ENCODE results near the gene PARVA. TPM values are rescaled to one million over a fixed set of nuclear protein-coding genes. Genes with fewer than 3 reads are reported as not detected.

PARVA gene
- total RNA-seq, 1 experiment from 2014 or later, result 29.1 TPM

DNA sequence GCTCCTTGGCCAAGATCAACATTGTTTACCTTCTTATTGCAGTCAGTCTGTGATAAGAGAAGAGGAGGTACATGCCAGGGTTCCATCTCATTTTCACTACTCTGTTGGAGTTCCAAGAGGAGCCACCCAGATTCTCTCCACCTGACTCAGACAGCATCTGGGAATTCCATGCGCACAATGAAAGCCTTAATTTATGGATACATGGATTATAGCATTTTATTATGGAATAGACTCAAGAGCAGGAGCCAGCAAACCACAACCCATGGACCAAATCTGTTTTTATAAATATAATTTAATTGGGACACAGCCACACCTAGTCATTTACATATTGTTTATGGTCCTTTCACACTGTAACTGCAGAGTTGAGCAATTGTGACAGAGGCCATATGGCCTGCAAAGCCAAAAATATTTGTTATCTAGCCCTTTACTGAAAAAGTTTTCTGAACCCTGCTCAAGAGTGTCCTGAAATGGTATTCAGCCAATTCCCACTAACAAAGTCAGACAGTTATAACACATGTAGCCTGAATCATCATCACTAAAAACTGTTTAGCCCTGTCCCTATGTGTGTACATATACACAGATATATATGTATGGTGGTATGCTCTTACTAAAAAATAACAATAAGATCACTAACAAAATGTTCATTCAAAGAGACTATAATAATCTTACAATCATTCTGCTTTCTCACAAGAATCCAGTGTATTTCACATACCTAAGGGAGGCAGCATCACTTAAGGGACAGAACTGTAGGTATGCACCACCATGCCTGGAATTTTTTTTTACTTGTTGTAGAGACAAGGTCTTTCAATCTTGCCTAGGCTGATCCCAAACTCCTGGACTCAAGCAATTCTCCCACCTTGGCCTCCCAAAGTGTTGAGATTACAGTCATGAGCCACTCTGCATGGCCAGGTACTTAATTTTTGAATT, 192.4 kb downstream of the PARVA start:
- Histone ChIP-seq H3K36me3 (ENCODE audit: control insufficient read depth, insufficient read depth, low read length) (no peaks in the 10 kb centered on the region), H3K4me3 (ENCODE audit: low read depth in 2 of 2, low read length in 2 of 2) (no peak overlapping the region), H3K27ac (ENCODE audit: low read length) (no peak overlapping the region), H3K27me3 (ENCODE audit: control insufficient read depth, insufficient read depth, low read length) (peaks cover 4% of the 10 kb centered on the region; the same call in 1 of the 2 replicates), H3K4me1 (ENCODE audit: control insufficient read depth, insufficient read depth, low read length) (no peaks in the 10 kb centered on the region; the same call in 1 of the 2 replicates), H3K9me3 (ENCODE audit: control insufficient read depth, insufficient read depth, low read depth, low read length) (no peaks in the 10 kb centered on the region)
- ATAC-seq, result no peak
- in situ Hi-C loops (cut with HindIII; ENCODE audit: low pct_unique_long_range_greater_than_20kb, low sequenced_read_pairs) (no loop called here), intact Hi-C loops (cut with micrococcal nuclease; ENCODE audit: unreplicated experiment) (no loop called here)
- CTCF ChIA-PET, result no interaction called here
- POLR2A ChIA-PET, result interaction anchor here (0.7 kb wide), 1 partner anchor 583 kb away, joined by 3 read pairs; no protein-coding TSS in a partner anchor
- TF ChIP-seq, protein P1, sequence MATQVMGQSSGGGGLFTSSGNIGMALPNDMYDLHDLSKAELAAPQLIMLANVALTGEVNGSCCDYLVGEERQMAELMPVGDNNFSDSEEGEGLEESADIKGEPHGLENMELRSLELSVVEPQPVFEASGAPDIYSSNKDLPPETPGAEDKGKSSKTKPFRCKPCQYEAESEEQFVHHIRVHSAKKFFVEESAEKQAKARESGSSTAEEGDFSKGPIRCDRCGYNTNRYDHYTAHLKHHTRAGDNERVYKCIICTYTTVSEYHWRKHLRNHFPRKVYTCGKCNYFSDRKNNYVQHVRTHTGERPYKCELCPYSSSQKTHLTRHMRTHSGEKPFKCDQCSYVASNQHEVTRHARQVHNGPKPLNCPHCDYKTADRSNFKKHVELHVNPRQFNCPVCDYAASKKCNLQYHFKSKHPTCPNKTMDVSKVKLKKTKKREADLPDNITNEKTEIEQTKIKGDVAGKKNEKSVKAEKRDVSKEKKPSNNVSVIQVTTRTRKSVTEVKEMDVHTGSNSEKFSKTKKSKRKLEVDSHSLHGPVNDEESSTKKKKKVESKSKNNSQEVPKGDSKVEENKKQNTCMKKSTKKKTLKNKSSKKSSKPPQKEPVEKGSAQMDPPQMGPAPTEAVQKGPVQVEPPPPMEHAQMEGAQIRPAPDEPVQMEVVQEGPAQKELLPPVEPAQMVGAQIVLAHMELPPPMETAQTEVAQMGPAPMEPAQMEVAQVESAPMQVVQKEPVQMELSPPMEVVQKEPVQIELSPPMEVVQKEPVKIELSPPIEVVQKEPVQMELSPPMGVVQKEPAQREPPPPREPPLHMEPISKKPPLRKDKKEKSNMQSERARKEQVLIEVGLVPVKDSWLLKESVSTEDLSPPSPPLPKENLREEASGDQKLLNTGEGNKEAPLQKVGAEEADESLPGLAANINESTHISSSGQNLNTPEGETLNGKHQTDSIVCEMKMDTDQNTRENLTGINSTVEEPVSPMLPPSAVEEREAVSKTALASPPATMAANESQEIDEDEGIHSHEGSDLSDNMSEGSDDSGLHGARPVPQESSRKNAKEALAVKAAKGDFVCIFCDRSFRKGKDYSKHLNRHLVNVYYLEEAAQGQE (IDR thresholded peaks at IDR 0.05; ENCODE audit: insufficient read depth in 1 of 2, low read depth in 2 of 2, low read length in 1 of 2), result no peak
- no peak for TF ChIP-seq POLR2AphosphoS5 (IDR thresholded peaks at IDR 0.05; ENCODE audit: low read depth, low read length)
- TF ChIP-seq SIN3A (IDR thresholded peaks at IDR 0.05; ENCODE audit: borderline replicate concordance, insufficient read depth, low read depth, low read length), result no peak
- TF ChIP-seq, protein P2, sequence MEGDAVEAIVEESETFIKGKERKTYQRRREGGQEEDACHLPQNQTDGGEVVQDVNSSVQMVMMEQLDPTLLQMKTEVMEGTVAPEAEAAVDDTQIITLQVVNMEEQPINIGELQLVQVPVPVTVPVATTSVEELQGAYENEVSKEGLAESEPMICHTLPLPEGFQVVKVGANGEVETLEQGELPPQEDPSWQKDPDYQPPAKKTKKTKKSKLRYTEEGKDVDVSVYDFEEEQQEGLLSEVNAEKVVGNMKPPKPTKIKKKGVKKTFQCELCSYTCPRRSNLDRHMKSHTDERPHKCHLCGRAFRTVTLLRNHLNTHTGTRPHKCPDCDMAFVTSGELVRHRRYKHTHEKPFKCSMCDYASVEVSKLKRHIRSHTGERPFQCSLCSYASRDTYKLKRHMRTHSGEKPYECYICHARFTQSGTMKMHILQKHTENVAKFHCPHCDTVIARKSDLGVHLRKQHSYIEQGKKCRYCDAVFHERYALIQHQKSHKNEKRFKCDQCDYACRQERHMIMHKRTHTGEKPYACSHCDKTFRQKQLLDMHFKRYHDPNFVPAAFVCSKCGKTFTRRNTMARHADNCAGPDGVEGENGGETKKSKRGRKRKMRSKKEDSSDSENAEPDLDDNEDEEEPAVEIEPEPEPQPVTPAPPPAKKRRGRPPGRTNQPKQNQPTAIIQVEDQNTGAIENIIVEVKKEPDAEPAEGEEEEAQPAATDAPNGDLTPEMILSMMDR (IDR thresholded peaks at IDR 0.05), result no peak
- TF ChIP-seq TCF7L2 (IDR thresholded peaks at IDR 0.05; ENCODE audit: low read depth, low read length), result no peak
- no peak for DNase-seq (ENCODE audit: low read depth, low spot score)
- BruUV-seq (replicated peaks), result no TSS peak

DNA sequence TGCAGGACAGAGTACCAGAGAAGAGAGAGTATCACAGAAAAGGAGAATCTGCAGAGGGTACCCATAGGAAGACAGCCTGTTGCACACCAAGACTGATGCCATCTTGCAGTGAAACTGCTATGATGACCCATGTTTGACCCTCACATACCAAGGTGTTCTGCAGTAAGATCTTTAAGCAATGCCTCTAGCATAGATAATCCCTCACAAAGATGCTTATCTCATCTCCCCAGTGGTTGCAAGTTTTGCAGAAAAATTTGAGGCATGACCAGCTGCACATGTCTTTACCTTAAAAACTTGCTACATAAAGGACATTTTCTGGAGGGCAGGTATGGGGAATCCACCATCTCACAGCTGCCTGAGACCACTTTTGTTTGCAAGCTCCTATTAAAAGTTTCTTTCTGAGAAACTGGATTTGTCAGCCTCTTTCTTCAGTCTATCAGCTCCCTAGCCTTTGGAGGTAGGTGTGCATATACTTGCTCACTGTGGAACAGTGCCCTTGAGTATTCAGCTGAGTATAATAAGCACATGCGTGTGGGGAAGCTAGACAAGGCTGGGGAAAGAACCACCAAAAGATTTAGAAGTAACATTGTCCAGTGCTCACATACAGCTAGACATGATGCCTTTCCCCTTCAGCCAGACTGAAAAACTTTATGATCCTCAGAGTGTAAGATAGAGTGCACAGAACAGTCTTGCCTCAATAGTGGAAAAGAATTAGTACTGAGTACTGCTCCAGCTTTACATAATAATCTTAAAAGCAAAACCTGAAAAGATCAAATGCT, 196.5 kb downstream of the PARVA start:
- intact Hi-C loops (cut with micrococcal nuclease; ENCODE audit: unreplicated experiment), result no loop called here
- ATAC-seq (no peak), DNase-seq (ENCODE audit: low read depth, low spot score) (no peak)
- Histone ChIP-seq H3K36me3 (ENCODE audit: control insufficient read depth, insufficient read depth, low read length) (no peaks in the 10 kb centered on the region), H3K9me3 (ENCODE audit: control insufficient read depth, insufficient read depth, low read depth, low read length) (no peaks in the 10 kb centered on the region), H3K27me3 (ENCODE audit: control insufficient read depth, insufficient read depth, low read length) (peaks cover 4% of the 10 kb centered on the region; the same call in 1 of the 2 replicates), H3K27ac (ENCODE audit: low read length) (no peak overlapping the region), H3K4me1 (ENCODE audit: control insufficient read depth, insufficient read depth, low read length) (no peaks in the 10 kb centered on the region; the same call in 1 of the 2 replicates), H3K4me3 (ENCODE audit: low read depth in 2 of 2, low read length in 2 of 2) (no peak overlapping the region)
- POLR2A ChIA-PET, result no interaction called here
- no TSS peak for BruUV-seq (replicated peaks)
- TF ChIP-seq, protein P1 (IDR thresholded peaks at IDR 0.05; ENCODE audit: insufficient read depth in 1 of 2, low read depth in 2 of 2, low read length in 1 of 2), result no peak
- TF ChIP-seq, protein P2 (IDR thresholded peaks at IDR 0.05), result no peak
- TF ChIP-seq POLR2AphosphoS5 (IDR thresholded peaks at IDR 0.05; ENCODE audit: low read depth, low read length), result no peak
- TF ChIP-seq TCF7L2 (IDR thresholded peaks at IDR 0.05; ENCODE audit: low read depth, low read length), result no peak
- no peak for TF ChIP-seq SIN3A (IDR thresholded peaks at IDR 0.05; ENCODE audit: borderline replicate concordance, insufficient read depth, low read depth, low read length)
- in situ Hi-C loops (cut with HindIII; ENCODE audit: low pct_unique_long_range_greater_than_20kb, low sequenced_read_pairs), result no loop called here
- CTCF ChIA-PET, result no interaction called here

All from Panc1 (cell line).